ENCODE data around the gene EVC2. TPM values are rescaled to one million over a fixed set of nuclear protein-coding genes. Genes with fewer than 3 reads are reported as not detected.

The EVC2 gene
- total RNA-seq, 1 experiment from 2014 or later: not detected

DNA sequence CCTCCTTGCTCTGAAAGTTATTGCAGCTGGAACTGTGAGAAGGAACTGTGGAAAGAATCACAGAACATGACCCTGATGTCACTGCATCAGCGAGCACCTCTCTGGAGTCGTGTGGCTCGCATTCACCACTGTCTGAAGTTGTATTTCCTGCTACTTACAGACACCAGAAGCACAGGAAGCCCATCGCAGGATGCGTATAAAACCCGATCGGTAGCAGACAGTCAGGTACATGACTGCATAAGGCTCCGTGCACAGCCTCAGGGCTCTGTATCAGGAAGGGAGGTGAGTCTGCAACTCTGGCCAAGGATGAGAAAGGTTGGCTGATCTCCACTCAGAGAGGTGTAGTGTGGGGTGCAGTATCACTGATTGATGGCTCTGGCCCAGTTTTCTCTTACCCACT, 134.4 kb downstream of the EVC2 start:
- no TSS peak for BruUV-seq (replicated peaks)
- no peaks in the 10 kb centered on the region for H3K27me3 ChIP-seq (ENCODE audit: control insufficient read depth, insufficient read depth, low read length)
- H3K36me3 ChIP-seq (ENCODE audit: control insufficient read depth, insufficient read depth, low read length): no peaks in the 10 kb centered on the region
- CTCF ChIA-PET: no interaction called here
- no peak for DNase-seq (ENCODE audit: low read depth, low spot score)
- H3K27ac ChIP-seq (ENCODE audit: low read length): no peak overlapping the region
- TF ChIP-seq CTCF (IDR thresholded peaks at IDR 0.05): no peak
- TF ChIP-seq POLR2AphosphoS5 (IDR thresholded peaks at IDR 0.05; ENCODE audit: low read depth, low read length): no peak
- TF ChIP-seq, protein P1, sequence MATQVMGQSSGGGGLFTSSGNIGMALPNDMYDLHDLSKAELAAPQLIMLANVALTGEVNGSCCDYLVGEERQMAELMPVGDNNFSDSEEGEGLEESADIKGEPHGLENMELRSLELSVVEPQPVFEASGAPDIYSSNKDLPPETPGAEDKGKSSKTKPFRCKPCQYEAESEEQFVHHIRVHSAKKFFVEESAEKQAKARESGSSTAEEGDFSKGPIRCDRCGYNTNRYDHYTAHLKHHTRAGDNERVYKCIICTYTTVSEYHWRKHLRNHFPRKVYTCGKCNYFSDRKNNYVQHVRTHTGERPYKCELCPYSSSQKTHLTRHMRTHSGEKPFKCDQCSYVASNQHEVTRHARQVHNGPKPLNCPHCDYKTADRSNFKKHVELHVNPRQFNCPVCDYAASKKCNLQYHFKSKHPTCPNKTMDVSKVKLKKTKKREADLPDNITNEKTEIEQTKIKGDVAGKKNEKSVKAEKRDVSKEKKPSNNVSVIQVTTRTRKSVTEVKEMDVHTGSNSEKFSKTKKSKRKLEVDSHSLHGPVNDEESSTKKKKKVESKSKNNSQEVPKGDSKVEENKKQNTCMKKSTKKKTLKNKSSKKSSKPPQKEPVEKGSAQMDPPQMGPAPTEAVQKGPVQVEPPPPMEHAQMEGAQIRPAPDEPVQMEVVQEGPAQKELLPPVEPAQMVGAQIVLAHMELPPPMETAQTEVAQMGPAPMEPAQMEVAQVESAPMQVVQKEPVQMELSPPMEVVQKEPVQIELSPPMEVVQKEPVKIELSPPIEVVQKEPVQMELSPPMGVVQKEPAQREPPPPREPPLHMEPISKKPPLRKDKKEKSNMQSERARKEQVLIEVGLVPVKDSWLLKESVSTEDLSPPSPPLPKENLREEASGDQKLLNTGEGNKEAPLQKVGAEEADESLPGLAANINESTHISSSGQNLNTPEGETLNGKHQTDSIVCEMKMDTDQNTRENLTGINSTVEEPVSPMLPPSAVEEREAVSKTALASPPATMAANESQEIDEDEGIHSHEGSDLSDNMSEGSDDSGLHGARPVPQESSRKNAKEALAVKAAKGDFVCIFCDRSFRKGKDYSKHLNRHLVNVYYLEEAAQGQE (IDR thresholded peaks at IDR 0.05; ENCODE audit: insufficient read depth in 1 of 2, low read depth in 2 of 2, low read length in 1 of 2): no peak
- no peak for TF ChIP-seq TCF7L2 (IDR thresholded peaks at IDR 0.05; ENCODE audit: low read depth, low read length)
- no peak for TF ChIP-seq SIN3A (IDR thresholded peaks at IDR 0.05; ENCODE audit: borderline replicate concordance, insufficient read depth, low read depth, low read length)
- no peak overlapping the region for H3K4me3 ChIP-seq (ENCODE audit: low read depth in 2 of 2, low read length in 2 of 2)
- ATAC-seq: no peak
- POLR2A ChIA-PET: no interaction called here
- H3K9me3 ChIP-seq (ENCODE audit: control insufficient read depth, insufficient read depth, low read depth, low read length): no peaks in the 10 kb centered on the region
- in situ Hi-C loops (cut with HindIII; ENCODE audit: low pct_unique_long_range_greater_than_20kb, low sequenced_read_pairs) (no loop called here), intact Hi-C loops (cut with micrococcal nuclease; ENCODE audit: unreplicated experiment) (no loop called here)
- H3K4me1 ChIP-seq (ENCODE audit: control insufficient read depth, insufficient read depth, low read length): no peaks in the 10 kb centered on the region

DNA sequence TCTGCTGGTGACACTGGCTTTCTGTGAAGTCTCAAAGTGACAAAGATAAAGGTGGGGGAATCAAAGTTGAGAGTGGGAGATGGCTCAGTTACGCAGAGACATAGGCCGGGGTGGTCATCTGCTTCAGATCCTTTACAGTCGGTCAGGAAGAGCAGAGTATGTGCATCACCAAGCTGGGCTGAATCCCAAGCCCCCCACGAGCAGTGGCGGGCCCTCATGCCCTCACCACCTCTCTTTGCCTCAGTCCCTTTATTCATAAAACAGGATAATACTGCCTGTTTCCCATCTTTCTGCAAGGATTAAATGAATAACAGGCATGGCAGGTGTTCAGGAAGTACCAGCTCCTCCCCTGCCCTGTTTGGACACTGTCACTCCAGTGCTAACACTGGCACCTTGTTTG, 135.6 kb downstream of the EVC2 start:
- DNase-seq (ENCODE audit: low read depth, low spot score) (no peak), ATAC-seq (no peak)
- Histone ChIP-seq H3K27ac (ENCODE audit: low read length) (no peak overlapping the region), H3K4me3 (ENCODE audit: low read depth in 2 of 2, low read length in 2 of 2) (no peak overlapping the region), H3K4me1 (ENCODE audit: control insufficient read depth, insufficient read depth, low read length) (no peaks in the 10 kb centered on the region), H3K9me3 (ENCODE audit: control insufficient read depth, insufficient read depth, low read depth, low read length) (no peaks in the 10 kb centered on the region), H3K36me3 (ENCODE audit: control insufficient read depth, insufficient read depth, low read length) (no peaks in the 10 kb centered on the region), H3K27me3 (ENCODE audit: control insufficient read depth, insufficient read depth, low read length) (no peaks in the 10 kb centered on the region)
- TF ChIP-seq CTCF (IDR thresholded peaks at IDR 0.05) (no peak), TCF7L2 (IDR thresholded peaks at IDR 0.05; ENCODE audit: low read depth, low read length) (no peak), POLR2AphosphoS5 (IDR thresholded peaks at IDR 0.05; ENCODE audit: low read depth, low read length) (no peak), SIN3A (IDR thresholded peaks at IDR 0.05; ENCODE audit: borderline replicate concordance, insufficient read depth, low read depth, low read length) (no peak)
- TF ChIP-seq, protein P1 (IDR thresholded peaks at IDR 0.05; ENCODE audit: insufficient read depth in 1 of 2, low read depth in 2 of 2, low read length in 1 of 2): no peak
- intact Hi-C loops (cut with micrococcal nuclease; ENCODE audit: unreplicated experiment) (no loop called here), in situ Hi-C loops (cut with HindIII; ENCODE audit: low pct_unique_long_range_greater_than_20kb, low sequenced_read_pairs) (no loop called here)
- POLR2A ChIA-PET: no interaction called here
- no TSS peak for BruUV-seq (replicated peaks)
- CTCF ChIA-PET: no interaction called here
